HG02840 (cell line): ENCODE results near the gene C10orf71.

Source experiments
- ATAC-seq: cut with Tn5 transposase; IDR thresholded peaks from one replicate; pipeline ENCODE4 v1.9.1; 2021; ENCODE audit warnings: mild to moderate bottlenecking, moderate library complexity, moderate number of reproducible peaks; ENCODE audit not compliant: unreplicated experiment, low FRiP score

Gene C10orf71

DNA sequence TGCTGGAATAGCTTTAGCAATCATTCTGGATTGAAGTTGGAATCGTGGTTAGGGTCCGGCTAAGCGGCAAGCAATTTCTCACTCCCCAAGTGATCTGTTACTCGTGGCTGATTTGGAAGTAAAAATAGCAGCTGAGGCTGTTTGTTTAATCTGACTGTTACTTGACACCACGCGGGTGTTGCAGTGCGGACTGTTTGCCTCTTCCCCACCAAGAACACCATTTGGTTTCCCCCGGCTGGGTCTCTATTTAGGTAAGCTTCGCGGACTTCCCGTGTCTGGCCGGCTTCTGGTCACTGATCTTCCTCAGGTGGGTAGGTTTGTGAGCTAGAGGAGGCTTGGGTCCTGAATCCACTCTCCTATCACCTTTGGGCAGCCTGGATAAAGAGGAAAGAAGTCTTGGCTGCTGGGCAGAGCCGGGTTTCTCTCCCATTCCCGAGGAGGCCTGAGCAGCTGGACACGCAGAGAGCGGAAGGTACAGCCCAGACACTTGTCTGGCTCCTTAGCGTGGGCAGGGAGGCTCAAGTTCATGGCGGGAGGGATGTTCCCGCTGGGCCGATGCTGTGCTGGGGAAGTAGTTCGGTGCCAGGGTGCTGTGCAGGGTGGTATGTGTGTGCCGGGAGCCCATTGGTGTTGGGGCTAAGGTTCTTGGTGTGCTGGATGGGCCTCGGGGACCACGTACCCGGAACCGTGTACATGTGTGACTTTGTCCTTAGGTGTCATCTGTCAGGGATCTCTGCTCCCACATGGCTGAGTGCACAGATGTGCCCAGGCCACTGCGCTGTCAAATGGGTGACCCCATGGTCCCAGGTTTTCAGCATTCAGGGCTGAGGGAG is at the start of gene C10orf71:
TSS of gene C10orf71 (plus strand) at position 188 of the 833 bp plus-strand sequence. CDS start 23,376 bp downstream, outside the sequence.
- ATAC-seq, result no peak

DNA sequence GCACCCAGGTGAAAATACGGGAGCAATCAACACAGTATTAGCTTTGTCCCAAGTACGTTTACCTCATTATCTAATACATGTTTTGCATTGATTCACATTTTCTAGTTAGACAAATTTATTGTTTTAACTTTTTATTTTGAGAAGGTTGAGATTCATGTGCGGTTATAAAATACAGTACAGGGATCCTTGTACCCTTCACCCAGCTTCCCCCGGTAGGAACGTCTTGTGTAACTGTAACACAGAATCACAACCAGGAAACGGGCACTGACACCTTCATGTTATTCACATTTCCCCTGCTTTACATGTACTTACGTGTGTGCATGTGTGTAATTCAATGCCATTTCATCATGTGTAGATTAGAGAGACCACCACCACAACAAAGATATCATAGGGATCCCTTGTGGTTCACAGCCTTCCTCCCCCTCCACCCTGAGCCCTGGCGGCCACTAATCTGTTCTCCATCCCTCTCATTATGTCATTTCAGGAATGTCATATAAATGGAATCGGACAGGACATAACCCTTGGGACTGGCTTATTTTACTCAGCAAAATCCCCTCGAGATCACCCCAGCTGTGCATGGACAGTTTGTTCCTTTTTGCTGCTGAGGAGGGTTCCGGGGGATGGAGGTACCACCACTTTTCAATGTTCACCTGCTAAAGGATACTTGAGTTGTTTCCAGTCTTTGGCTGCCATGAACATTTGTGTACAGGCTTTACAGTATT is 46.5 kb upstream of the C10orf71 start:
- ATAC-seq, result no peak

DNA sequence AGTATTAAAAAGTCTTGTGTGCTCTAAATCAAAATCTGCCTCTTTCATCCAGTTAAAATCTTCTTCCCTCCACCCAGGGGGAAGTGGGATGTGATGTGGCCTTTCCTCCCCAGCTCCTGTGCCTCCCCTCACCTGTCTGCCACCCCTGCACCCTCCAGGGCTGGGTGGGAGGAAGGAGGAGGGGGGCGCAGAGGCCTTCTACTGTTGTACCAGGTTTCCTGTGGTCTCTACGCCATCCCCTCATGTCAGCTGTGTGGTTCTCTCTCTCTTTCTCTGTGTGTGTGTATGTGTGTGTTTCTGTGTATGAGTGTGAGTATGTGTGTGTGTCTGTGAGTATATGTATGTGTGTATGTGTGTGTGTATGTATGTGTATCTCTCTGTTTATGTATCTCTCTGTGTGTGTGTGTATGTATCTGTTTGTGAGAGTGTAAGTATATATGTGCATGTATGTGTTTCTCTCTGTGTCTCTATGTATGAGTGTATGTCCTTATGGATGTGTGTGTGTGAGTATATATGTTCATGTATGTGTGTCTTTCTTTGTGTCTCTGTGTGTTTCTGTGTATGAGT is 45.5 kb upstream of the C10orf71 start:
- ATAC-seq, result no peak

DNA sequence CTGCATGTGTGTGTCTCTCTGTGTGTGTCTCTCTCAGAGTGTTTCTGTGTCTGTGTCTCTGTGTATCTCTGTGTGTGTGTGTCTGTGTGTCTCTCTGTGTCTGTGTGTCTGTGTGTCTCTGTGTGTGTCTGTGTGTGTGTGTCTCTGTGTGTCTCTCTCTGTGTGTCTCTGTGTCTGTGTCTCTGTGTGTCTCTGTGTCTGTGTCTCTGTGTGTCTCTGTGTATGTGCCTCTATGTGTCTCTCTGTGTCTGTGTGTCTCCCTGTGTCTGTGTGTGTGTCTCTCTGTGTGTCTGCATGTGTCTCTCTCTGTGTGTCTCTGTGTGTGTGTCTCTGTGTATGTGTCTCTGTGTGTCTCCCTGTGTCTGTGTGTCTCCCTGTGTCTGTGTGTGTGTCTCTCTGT is 44.8 kb upstream of the C10orf71 start:
- ATAC-seq, result no peak

- ATAC-seq, result no peak
Measured at GRCh38 chr10:49254556-49255318, 44.2 kb upstream of the C10orf71 start.

DNA sequence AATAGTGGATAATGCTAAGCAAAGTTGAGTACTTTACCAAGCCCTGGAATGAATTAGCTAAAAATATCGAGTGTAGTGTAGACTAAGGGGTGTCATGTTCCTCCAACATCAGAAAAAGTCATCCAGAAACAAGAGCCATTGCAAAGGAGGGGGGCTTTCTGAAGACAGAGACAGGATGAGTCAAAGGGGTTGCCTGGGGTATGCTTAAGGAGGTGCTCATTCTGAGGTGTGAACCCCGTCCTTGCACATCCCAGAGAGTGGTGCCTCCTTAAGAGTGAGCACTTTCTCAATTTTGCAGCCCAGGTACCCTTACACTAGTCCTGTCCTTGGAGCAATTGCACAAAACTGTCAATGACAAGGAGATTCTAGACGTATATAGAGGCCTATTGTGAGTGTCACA is 43.1 kb upstream of the C10orf71 start:
- ATAC-seq, result no peak

DNA sequence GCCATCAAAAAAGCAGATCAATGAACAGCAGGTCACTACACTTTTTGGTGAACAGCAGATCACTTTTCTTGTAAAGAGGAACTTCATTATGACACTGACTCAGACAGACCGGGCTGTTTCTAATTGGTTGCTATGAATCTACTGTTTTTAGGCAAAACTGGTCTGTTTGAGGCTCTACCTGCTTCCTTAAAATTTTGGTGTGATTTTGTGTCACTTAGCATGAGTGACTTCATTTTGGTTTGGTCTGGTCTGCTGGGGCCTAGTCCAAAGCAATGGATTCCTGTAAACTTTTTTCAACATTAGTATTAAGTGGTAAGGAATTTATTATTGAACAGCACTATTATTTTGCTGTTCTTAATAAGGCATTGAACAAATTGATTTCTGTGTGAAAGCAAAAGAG is 41.8 kb upstream of the C10orf71 start:
- no peak for ATAC-seq

- no peak for ATAC-seq
Measured at GRCh38 chr10:49257626-49258349, 41.2 kb upstream of the C10orf71 start.

DNA sequence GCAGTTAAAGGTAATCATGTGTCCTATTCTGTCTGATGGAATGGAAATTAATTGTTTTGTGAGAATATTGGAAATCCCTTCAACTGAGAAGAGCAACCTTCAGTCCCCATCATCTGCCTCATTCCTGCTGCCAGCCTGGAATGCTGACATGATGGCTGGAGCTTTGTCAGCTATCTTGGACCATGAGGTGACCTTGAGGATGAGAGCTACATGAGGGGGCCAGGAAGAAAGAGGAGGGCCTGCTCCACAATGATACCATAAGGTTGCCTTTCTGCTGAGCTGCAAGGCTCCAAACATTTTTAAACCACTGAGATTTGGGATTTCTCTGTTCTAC is 40.7 kb upstream of the C10orf71 start:
- no peak for ATAC-seq

DNA sequence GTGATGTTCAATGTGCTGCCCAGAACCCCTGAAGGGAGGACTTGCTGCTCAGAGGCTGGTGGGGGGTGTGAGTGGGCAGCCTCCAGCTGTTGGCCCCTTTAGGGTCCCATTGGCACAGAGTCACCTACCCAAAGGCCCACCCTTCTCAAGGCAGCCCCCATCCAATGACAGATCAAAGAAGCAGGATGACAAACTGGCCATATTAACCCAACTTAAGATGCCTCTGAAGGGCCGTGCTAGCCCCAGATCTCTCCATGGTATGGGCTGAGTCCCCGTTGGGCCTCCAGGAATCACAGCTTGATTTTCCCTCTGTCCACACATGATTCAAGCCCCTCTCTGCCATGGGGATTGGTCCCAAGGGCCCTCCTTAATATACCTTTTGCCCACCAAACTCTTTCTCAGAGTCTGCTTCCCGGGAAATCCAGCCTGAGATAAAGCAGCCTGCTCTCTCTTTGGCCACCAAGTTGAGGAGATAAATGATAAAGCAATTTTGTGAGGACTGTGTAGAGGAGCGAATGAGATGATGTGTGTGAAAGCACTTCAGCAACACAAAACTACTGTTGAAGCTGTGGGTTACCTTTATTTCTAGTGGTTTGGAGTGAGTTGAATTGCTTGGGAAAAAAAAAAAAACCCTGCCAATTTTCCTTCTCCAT is 38.2 kb upstream of the C10orf71 start:
- ATAC-seq, result no peak

- no peak for ATAC-seq
Measured at GRCh38 chr10:49263591-49263990, 35.4 kb upstream of the C10orf71 start.

GRCh38 chr10:49264177-49264677 is 34.7 kb upstream of the C10orf71 start:
- no peak for ATAC-seq

- no peak for ATAC-seq
Measured at GRCh38 chr10:49265885-49266284, 33.1 kb upstream of the C10orf71 start.

DNA sequence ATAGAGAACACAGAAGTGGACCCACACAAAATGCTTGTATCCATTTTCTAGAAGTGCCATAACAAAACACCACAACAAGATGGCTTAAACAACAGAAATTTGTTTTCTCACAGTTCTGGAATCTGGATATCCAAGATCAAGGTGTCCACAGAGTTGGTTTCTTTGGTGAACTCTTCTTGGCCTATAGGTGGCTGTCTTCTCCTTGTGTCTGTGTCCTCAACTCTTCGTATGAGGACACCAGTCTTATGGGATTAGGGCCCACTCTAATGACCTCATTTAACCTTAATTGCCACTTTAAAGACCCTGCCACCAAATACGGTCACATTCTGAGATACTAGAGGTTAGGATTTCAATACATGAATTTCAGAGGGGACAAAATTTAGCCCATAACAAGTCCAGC is 30.8 kb upstream of the C10orf71 start:
- ATAC-seq, result no peak

DNA sequence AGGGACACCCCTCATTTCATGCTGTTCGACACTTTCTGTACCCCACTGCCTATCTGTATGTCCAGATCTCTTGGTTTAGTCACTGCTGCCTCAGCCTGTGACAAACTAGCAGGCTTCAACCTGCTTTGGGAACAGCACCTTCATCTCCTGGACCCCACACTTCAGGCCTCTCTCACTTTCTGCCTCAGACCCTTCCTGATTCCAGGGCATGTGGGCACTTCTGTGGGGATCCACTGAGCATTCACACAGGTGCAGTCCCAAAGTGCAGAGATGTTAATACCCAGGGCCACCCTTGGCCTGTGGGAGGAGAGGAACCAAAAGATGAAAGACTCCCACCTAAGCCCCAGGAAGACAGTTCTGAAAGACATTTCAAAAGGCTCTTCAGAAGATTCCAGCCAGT is 29.4 kb upstream of the C10orf71 start:
- no peak for ATAC-seq

GRCh38 chr10:49270565-49270964 is 28.4 kb upstream of the C10orf71 start:
- ATAC-seq, result no peak

GRCh38 chr10:49271346-49271745 is 27.6 kb upstream of the C10orf71 start:
- no peak for ATAC-seq

DNA sequence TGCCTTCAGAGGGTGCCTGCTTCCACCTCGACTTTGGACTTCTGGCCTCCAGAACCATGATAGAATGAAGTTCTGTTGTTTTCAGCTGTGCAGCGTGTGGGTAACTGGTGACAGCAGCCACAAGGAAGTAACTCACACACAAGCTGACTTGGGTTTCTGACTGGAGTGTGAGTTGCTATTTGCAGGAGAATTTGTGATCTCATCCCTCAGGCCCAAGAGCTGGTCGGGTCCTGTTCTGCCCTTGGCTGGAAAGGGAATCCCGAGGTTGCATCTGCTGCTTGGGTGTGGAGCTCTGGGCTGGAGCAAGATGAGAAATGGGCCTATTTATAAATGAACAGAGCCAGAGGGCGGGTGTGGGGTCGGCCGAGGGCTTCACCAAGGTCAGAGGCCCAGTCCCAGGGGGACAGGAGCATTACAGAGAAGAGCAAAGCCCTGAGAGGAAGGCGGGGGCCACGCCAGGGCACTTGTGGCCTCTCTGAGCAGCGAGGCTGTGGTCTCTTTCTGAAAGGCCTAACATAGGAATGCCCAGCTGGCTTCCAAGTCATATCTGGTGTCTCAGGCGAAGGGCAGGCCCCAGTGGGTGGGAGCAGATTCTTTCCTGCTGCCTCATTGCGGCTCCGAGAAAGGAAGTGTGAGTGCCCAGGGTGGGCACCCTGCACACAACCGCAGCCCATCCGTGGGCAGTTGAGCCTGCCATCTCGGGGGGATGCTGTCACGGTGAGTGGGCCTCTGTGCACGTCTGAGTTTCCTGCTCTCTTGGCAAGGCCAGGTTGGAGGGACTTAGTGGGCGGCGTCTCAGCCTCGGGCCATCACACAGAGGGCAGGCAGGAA is 26.5 kb upstream of the C10orf71 start:
- no peak for ATAC-seq

GRCh38 chr10:49273082-49273465 is 25.9 kb upstream of the C10orf71 start:
- ATAC-seq, result no peak
